GM18951 (cell line): ENCODE data around the gene INPP5E.

Experiments
- POLR2A ChIP-seq: IDR thresholded peaks from 4 replicates; pipeline ENCODE4 v1.6.1; 2011; ENCODE audit warnings: mild to moderate bottlenecking; ENCODE audit not compliant: insufficient read length, insufficient read depth; ENCODE audit errors: extremely low read depth
- in situ Hi-C: fragments of 300-500 bp; cut with MboI; formaldehyde crosslinking; loops from one replicate; pipeline ENCODE4 v1.12.0; 2022; ENCODE audit warnings: low sequenced_read_pairs, mixed read lengths, inconsistent platforms; ENCODE audit not compliant: unreplicated experiment

The INPP5E gene

DNA sequence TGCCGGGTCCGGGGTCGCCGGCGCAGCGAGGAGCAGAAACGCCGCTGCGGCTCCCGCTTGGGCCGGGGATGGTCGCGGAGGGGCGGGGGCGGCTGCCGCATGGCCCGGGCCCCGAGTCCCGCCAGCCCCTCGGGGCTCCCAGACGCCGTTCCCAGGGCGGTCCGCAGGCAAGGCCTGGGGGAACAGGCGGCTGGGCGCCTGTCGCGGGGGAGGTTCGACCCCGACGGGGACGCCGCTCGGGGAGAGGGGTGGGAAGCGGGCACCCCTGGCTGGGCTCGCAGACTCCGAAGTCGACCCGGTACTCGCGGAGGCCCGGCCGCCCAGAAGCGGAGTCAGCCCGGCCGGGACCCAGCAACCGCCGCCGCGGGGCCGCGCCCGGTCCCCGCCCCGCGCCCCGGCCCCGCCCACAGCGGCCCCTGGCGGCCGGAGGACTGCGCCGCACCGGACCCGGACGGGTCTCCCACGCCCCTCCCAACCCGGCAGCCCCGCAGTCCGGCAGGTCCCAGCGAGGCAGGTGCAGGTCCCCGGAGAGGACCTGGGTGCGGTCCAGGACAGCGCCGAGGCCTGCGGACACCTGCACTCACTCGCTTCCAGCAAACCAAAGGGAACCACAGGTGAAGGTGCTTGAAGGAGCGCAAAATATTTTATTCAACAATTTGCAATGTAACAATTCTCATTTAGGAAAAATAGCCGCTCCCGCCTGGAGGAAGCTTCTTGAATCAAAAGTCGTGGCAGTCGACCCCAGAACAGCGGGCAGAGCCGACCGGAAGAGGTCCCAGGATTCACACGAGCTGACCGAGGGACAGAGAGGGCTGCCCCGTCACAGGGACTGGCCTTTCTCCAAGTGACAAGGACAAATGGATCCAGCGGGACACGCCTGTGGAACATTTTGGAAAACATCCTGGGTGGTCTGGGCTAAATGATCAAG, at the start of gene INPP5E:
TSS of gene INPP5E (minus strand) at position 365 of the 928 bp plus-strand sequence. CDS start 426 bp downstream, outside the sequence.
- in situ Hi-C loops, result no loop called here
- TF ChIP-seq POLR2A, result peak; percentile 54

DNA sequence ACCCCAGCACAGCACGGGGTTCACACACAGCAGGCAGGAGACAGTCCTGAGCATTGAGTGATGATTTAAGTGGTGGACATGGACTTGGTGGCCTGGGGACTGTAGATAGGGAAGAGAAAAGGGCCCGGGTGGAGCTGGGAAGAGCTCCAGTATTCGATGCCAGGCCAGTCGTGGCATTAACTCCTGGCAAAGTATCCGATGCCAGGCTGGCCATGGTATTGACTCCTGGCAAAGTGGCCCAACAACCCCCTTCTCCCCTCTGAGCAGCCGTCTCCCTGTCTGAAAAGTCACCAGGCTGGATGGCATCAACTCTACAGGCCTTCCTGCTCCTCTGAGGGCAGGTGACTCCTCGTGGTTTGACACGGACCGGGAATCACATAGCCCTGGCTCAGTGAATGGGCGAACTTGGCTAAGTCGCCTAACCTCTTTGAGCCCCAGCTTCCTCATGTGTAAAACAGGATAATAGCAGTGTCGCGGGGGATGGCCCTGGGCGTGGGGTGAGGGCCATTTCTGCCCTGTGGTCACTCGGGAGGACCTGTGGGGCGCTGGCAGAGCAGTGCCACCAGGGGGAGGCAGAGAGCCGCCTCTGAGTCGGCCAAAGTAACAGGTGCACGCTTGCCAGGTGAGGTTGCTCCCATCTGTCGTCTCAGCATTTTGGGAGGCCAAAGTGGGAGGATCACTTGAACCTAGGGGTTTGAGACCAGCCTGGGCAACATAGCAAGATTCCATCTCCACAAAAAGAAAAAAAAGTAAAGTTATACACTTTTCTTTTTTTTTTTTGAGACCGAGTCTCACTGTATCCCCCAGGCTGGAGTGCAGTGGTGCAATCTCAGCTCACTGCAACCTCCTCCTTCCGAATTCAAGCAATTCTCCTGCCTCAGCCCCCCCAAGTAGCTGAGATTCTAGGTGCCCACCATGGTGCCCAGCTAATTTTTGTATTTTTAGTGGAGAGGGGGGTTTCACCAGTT, 48.9 kb upstream of the INPP5E start:
- in situ Hi-C loops, result loop anchor here (5.0 kb wide), 1 partner anchor 139 kb away; no protein-coding TSS in a partner anchor

DNA sequence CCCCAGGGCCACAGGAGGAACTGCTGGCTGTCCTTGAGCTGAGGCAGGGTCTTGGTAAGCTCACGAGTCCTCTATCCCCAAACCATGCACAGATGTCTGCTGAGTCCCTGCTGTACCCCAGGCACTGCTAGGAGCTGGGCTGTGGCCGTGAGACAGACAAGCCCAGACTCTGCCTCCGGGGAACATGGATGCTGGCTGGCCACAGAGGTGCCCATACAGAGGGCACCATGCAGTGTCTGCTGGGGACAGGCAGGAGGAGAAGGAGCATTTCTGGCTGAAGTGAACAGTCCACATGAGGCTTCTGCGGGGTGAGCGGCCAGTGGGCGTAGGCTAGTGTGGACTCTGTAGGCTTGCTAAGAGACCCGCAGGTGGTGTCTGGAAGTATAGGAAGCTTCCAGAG, 48.0 kb upstream of the INPP5E start:
- in situ Hi-C loops, result loop anchor here (5.0 kb wide), 1 partner anchor 140 kb away; no protein-coding TSS in a partner anchor

More for the DNA sequence above, 48.9 kb upstream of the INPP5E start:
- no peak for TF ChIP-seq POLR2A

DNA sequence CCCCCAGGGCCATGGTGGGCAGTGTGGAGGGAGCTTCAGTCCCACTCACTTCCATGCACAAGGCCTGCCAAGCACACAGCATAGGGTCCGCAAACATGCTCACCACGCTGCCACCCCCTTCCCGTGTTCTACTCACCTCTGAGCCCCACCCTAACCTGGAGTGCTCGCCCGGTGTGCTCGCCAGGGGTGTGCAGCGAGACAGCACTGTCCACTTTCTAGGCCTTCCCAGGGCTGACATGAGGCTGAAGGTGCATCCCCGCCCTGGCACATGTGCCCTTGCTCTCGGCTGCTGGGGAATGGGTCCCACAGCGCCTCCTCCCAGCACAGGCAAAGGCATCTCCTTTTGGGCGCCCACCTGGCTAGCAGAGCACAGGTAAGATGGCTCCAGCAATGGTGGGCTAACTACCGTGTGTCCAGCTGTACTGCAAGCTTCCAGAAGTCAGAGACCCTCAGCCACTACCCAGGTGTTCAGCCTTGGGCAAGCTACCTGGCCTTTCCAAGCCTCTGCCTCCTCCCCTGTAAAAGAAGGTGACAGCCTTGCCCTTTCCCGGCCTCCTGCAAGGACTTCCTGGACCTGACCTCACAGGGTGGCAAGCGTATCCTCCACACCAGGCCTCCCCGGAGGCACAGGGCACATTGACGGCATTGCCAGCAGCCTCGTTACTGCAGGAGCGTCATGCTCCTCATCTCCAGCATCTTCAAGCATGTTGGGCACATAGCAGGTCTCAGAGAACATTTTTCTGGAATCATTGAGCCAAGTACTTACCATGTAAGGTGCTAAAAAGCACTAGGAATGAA, 47.4 kb upstream of the INPP5E start:
- TF ChIP-seq POLR2A, result no peak
- in situ Hi-C loops, result loop anchor here (5.0 kb wide), 1 partner anchor 140 kb away; no protein-coding TSS in a partner anchor

More for the DNA sequence above, 48.0 kb upstream of the INPP5E start:
- no peak for TF ChIP-seq POLR2A

- in situ Hi-C loops, result loop anchor here (5.0 kb wide), 1 partner anchor 141 kb away; no protein-coding TSS in a partner anchor
- TF ChIP-seq POLR2A, result no peak
These were observed 46.5 kb upstream of the INPP5E start for GRCh38 chr9:136486131-136486530.

DNA sequence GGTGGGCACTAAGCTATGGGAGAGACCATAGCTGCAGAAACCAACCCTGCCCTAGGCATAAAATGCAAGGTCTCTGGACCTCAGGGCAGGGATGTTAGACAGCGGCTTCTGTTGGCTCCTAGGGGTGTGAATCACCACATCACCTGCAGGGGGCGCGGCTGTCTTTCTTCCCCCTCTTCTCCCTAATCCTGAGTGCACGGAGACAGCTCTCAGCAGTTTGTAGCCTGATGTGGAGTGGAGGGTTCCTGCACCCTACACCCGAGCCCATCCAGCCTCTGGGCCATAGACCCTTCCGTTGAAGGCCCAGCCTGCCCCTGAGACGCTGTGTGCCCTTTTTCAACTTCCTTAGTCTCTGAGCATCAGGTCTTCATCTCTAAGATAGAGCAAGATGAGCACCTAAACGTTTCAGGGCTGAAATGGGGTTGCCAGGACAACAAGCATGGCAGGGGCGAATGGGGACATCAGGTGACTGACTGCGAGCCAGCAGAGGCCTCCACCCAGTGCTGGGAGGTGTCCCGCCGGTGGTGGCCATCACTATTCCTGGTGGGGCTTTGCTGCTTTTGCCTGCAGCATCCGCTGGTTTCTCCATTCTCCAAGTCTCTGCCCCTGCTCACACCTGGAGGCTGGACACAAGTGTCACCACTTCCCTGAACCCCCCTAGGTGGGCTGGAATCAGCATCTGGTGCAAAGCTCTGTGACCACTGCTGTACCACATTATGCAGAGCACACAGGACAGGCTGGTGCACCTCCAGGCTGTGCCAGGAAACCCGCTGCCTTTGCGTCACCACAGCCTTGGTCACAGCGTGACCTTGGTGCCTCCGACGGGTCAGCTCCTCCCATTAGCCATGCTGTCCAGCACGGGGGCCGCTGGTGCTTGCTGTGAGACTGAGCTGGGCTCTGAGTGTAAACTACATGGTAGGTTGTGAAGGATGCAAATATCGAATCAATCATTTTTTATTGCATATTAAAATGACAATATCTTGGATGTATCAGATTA, 45.7 kb upstream of the INPP5E start:
- no peak for TF ChIP-seq POLR2A
- in situ Hi-C loops, result loop anchor here (5.0 kb wide), 1 partner anchor 142 kb away; no protein-coding TSS in a partner anchor

DNA sequence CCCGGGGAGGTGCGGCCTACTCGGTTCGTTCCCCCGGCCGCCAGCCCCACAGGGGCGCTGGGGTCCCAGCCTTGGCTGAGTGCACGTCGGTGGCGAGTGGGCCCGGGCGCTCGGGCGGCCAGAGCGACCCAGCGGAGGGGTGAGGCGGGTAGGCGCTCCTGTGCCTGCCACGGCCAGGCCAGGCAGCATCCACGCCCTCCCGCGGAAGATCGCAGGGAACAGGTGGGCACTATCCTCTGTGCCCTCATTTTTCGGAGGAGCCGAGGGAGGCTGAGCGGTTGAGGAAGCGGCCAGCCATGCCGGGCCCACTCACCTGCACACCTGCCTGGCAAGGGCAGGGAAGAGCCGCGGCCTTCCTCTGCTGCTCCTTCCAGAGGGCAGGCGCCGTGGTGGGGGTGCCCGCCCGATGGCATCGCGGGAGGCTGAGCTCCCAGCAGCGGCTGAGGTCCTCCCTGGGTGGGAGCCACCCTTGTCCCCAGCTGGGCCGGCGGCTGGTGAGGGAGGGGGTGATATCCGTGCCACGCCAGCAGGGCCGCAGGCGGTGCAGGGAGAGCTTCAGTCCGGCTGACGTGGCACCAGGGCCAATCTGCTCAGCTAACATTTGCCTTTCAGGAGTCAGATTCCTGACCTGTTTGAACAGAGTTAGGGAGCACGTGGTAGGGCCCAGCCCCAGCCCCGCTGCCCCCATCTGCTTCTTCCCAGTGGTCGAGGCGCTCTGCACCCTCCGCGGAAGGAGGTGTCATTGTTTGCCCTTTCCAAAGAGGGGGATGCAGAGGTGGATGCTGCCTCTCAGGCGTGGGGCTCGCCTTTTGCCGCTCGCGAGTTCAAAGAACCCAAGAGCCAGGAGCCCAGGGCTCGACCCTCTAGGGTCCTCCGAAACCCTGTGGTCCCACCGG, 44.8 kb upstream of the INPP5E start:
- in situ Hi-C loops, result loop anchor here (5.0 kb wide), 1 partner anchor 143 kb away; no protein-coding TSS in a partner anchor
- no peak for TF ChIP-seq POLR2A

GRCh38 chr9:136483589-136484152, 44.0 kb upstream of the INPP5E start:
- in situ Hi-C loops, result no loop called here

DNA sequence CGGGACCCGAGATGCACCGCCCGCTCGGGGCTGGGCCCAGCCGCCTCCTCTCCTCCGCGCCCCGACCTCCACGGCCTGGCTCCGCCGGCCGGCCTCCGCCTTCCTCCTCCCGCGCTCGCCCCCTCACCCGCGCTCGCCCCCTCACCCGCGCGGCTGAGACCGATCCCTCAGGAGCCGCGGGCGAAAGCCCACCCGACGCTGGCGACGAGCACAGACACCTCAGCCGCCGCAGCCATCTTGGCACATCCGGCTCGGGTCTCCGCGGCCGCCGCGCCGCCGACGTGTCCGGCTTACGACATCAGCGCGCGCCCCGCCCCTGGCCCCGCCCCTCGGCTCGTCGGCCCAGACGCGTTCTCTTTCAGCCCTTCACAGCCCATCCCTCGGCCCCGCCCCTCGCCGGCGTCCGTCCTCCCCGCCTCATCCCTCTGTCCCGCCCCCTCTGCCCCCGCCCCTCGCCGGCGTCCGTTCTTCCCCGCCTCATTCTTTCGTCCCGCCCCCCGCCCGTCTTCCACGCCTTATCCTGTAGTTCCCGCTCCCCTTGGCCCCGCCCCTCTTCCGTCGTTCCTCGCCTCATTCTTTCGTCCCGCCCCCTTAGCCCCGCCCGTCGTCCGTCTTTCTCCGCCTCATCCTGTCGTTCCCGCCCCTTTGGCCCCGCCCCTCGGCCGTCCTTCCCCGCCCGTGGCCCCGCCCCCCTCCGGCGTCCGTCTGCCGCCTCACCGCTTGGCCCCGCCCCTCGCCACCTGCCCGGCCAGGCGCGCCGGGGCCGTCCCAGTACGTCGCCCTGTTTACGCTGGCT, 43.3 kb upstream of the INPP5E start, which contains the start of gene SEC16A:
TSS of gene SEC16A (minus strand) at position 248 of the 796 bp plus-strand sequence. CDS start 5,425 bp downstream, outside the sequence.
- peak; percentile 94 for TF ChIP-seq POLR2A
- in situ Hi-C loops, result no loop called here

More at GRCh38 chr9:136483589-136484152, 44.0 kb upstream of the INPP5E start:
- TF ChIP-seq POLR2A, result peak; percentile 74
